Left ventricle myocardium superior (tissue), 1 donor: ENCODE results near the gene MCC. TPM values are rescaled to one million over a fixed set of nuclear protein-coding genes. Genes with fewer than 3 reads are reported as not detected.

Experiments
- ATAC-seq: fragments of 200-7000 bp; cut with Tn5 transposase; one replicate; pipeline ENCODE4 v1.9.1; 2020; ENCODE audit warnings: mild to moderate bottlenecking, moderate library complexity
- DNase-seq: peaks from one replicate; pipeline ENCODE4 v3.0.0-alpha.2; 2020
- intact Hi-C: fragments of 100-400 bp; cut with micrococcal nuclease; formaldehyde crosslinking; loops from one replicate; pipeline ENCODE4 v1.11.0; 2022
- total RNA-seq: library from RNA; stranded (reverse); fragmentation: NEBNext Ultra II Directional; extraction: Animal tissue kit (Norgen Biotek cat#: 25700); gene quantifications from one replicate; pipeline ENCODE4 v1.2.1, GENCODE V29; 2021
- donor health status: DM: no; HTN: yes; CAD: no; lungs with severe emphysema.

Gene MCC
- total RNA-seq, 1 donor from 2014 or later = 27.1 TPM

DNA sequence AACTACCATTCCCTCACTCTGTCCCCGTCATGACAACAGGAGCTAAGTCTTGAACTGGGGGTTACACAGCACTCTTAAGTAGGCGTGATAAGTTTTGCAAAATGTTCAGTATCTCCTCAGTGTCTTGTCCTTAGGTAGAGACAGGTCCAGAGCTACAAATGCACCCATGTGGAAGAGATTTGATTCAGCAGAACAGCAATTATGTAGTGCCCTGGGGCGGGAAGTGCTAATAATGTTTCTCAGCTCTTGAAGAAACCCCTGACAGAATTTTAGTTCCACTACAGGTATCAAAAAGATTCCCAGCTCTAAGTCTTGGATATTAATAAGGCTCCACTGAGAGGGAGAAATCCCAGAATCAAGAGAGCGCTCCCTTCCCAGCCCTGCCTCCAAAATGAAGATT is 462.0 kb downstream of the MCC start:
- no peak for ATAC-seq
- intact Hi-C loops = no loop called here
- DNase-seq = no peak

DNA sequence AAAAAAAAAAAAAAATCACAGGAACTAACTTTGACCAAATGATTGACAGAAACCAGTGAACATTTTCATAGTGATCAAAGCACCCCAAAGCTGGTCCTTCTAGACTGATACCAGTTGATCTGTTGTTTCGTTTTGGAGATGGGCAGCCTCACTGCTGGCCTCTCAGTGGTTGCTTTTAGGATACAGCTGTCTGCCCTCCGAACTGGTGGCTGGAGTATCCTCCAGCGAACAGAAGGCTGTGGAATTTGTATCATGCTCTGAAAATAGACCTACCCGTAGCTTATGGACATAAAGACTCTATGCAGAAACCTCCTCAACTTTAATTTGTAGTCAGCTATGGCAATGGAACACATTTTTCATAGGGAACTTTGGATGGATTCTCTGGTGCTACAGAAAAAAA is 462.7 kb downstream of the MCC start:
- ATAC-seq = no peak
- no peak for DNase-seq
- intact Hi-C loops = no loop called here

DNA sequence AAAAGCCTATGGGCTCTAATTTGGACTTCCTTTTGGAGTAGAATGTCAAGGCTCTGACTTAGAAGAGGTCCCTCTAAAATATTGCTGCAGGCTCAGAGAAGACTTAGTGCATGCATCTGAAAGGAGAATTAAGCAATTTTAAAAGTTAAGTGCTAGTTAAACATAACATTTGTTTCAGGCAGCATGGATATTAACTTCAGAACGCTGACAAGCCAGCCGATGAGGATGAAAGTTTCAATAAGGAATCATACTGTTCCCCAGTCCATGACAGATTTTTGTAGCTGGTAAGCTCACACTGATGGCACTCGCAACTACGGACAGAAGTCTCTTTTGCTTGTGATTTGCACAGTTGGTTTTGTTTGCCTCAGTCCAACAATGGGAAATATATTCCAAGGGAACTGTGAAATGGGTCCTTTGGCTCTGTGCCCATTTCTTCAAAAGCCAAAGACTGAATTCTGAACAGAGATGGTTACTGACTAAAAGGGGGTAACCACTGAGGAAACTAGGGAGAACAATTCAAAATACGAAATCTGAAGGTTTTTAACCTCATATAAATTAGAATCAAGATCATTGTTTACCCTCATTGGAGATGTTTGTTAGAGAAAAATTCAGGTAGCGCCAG is 464.1 kb downstream of the MCC start:
- no peak for DNase-seq
- intact Hi-C loops = no loop called here
- no peak for ATAC-seq

DNA sequence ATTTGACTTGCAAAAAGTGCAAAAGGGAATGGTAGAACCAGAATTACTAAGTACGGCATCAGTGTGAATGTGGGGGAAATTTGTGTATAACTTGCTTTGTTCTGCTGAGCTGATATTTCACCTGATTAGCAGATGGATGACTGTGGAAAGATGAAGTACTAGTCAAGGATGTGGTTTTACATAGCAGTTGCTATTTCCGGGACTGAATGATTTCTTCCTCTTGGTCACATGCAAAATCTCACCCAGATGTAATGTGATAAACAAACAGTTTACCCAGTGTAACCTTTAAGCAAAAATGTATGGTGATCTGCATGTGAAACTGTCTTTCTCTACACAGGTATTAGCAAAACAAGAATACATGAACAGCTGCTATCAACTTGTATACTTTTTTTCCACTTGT is 465.6 kb downstream of the MCC start:
- ATAC-seq (no peak), DNase-seq (no peak)
- intact Hi-C loops = no loop called here

DNA sequence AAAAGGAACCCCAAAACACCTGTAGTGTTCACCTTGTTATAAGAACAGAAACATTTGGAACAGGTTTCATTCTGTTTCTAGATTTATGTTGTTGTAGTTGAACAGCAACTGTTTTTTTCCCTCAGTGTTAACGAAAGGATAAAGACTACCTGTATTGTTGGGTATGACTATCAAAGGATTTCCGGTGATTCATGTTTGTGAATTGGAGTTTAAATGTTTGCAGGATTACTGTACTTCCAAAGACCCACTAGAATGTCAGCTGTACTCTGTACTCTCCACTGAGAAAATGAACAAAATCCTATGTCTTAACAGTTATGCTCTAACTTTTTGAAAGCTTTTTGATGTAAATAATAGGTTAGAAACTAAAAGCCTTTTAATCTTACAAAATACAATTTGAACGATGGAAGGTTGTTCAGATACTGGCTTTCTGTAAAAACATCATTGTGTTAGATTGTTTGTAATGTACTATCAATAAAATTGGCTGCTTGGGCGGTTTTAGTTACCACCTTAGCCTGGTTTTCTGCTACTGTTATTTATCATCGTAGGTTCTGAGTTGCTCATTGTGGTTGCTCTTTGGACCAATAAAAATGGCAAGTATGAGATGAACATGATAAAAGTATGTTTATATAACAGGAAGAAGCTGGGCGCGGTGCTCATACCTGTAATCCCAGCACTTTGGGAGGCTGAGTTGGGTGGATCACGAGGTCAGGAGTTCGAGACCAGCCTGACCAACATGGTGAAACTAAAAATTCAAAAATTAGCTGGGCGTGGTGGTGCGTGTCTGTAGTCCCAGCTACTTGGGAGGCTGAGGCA is 467.6 kb downstream of the MCC start:
- ATAC-seq (no peak), DNase-seq (no peak)
- intact Hi-C loops = no loop called here

DNA sequence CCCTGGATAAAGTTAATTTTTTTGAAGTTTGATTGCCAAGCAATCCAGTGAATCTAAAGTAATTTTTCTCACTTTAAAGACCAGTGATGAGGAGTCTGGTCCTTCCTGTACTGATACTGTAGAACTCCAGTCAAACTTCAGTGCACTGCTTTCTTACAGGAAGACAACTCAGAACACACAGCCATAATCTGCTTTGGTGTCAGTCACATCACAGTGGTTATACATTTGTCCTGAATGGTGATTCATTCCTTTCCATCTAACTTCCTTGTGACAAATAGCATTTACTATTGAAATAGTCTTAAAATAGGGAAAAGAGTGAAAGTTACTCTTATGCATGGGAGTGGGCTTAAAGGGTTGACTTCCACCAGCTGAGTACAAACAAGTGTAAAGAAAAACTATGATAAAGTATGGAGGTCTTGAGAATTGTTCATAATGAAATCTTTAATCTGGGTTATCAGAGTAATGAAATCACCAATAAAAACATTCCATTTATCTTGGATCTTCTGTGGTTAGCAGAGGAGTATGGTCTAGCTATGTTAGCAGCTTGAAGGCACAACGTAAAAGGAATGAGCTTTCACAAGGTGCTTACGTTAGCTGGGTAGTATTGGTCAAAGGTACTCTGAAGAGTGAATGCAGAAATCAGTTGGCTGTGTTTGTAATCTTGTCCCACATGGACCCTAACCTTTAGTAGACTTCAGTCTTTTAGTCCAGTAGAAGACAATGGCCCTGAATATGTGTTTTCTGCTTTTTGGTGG is 470.2 kb downstream of the MCC start:
- ATAC-seq (no peak), DNase-seq (no peak)
- intact Hi-C loops = no loop called here

DNA sequence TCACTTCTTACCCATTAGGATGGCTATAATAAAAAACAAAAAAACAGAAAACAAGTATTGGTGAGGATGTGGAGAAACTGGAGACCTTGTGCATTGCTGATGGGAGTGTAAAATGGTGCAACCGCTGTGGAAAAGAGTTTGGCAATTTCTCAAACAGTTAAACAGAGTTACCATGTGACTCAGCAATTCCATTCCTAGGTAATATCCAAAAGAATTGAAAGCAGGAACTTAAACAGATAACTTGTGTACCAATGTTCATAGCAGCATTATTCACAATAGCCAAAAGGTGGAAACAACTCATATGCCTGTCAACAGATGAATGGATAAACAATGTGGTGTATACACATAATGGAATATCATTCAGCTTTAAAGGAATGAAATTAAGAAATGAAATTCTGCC is 482.8 kb downstream of the MCC start:
- no peak for DNase-seq
- intact Hi-C loops = no loop called here

DNA sequence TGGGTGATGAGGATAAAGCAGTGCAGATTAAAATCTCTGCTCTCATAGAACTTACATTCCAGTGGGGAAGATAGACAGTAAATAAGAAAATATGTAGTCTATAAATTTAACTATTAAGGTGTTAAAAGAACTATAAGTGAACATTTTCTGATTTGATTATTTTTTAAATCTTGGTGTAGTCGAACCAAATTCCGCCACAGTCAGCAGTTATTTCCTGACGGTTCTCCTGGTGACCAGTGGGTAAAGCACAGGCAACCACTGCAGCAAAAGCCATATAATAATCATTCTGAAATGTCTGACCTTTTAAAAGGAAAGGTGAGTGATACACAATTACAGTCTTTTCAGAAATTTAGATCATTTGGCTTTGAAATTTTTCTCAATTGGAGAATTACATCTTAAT is 484.5 kb downstream of the MCC start:
- intact Hi-C loops = no loop called here
- ATAC-seq (no peak), DNase-seq (no peak)

More for the DNA sequence above, 482.8 kb downstream of the MCC start:
- ATAC-seq = no peak

DNA sequence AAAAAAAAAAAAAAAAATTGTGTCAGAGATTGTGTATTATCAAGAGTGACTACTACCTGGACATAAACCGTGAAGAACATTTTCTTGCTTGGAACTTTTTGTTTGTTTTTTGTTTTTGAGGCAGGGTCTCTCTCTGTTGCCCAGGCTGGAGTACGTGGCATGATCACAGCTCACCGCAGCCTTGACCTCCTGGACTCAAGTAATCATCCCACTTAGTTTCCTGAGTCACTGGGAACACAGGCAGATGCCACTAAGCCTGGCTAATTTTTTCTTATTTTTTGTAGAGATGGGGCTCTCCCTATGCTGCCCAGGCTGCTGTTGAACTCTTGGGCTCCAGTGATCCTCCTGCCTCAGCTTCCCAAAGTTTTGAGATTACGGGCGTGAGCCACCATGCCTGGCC is 485.8 kb downstream of the MCC start:
- no peak for DNase-seq
- ATAC-seq = no peak
- intact Hi-C loops = no loop called here

DNA sequence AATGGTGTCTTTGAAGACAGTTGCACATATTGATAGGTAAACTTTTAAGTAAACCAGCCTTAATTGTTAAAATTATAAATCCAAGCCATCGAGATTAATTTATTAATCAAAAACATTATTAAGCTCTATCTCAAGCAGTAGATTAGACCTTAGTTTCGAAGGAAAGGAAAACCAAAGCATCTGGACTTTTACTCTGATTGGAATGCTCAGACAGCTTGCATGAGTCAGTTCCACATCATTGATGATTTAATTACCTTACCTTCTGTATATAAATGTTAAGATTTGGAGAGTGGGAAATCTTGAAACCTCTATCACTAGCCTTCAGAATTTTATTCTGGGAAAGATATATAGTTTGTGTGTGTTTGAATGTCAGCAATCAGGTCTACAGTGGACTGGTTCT is 487.8 kb downstream of the MCC start:
- intact Hi-C loops = no loop called here
- ATAC-seq (no peak), DNase-seq (no peak)

DNA sequence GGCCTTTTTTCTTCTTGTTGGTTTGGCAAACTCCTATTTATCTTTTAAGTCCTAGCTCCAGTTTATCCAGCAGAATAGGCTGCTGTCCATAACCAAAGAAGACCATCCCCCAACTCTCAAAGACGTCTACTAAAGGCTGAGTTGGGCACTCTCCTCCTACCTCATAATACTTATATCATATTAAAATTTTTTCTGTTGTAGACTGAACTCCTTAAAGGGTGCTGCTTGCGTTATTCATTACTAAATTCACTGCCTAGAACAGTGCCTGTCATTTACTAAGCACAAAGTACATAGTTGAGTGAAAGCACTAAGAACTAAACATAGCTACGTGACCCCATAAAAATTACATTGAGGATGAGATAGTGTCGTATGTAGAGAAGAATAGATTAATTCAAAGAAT is 490.0 kb downstream of the MCC start:
- intact Hi-C loops = loop anchor here (5.0 to 10.0 kb wide), 3 partner anchors 329 to 607 kb away; partner anchors contain the start of gene YTHDC2
- ATAC-seq = no peak

DNA sequence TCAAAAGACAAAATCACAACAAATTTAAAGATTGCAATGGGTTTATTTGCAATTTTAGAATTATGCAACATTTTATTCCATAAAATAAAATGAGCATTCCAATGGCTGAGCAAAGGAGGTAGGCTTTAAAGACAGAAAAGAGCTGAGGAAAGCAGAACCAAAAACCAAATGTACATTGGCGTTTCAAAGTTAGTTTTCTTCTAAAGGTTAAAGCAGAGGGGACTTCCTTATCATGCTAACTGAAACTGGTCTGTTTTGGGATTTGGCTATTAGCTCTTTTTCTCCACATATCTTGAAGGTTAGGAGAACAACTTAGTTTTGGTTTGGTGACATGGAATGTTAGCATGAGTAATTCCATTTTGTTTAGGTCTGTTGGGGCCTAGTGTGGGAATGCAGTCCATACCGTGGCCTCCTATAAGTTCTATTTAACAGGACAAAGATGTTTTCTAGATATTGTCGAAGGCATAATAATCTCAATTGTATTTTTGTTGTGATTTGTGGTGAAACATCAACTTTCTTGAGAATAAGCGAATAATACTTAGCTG is 491.4 kb downstream of the MCC start:
- ATAC-seq = no peak
- intact Hi-C loops = loop anchor here (5.0 to 10.0 kb wide), 3 partner anchors 330 to 608 kb away; partner anchors contain the start of gene YTHDC2
- no peak for DNase-seq

More for the DNA sequence above, 490.0 kb downstream of the MCC start:
- no peak for DNase-seq

DNA sequence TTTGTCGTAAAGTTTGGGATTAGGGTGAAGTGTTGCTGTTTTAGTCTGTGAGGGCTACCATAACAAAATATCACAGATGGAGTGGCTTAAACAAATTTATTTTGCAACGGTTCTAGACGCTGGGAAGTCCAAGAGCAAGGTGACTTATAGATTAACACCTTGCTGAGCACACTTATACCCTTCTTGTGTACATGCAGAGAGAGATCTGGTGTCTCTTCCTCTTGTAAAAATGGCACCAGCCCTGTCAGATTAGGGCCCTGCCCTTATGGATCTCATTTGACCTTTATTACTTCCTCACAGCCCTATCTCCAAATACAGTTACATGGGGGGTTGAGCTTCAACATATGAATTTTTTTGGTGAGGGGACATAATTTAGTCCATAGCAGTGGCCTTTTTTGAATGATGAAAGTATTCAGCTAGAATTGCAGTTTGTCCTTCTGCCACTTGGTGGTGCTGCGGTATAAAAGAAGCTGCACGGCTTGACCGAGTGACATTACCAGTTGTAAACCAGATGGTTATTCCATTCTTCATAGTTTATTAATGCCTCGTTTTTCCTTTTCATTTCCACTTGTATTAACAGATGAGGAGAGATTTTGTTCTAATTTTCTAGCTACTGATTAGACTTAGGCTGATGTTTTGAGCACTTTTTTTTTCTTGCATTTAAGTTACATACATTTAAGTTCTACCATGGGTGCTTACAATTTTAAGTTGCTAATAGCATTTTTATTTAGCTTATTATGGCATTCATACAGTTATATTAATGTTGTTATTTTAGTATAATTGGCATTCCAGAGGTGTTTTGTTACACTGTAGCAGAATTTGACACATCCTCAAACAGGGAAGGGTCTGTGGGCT is 492.3 kb downstream of the MCC start:
- DNase-seq = peak; percentile 62
- peak; percentile 85 for ATAC-seq
- intact Hi-C loops = loop anchor here (5.0 to 10.0 kb wide), 3 partner anchors 331 to 609 kb away; partner anchors contain the start of gene YTHDC2

DNA sequence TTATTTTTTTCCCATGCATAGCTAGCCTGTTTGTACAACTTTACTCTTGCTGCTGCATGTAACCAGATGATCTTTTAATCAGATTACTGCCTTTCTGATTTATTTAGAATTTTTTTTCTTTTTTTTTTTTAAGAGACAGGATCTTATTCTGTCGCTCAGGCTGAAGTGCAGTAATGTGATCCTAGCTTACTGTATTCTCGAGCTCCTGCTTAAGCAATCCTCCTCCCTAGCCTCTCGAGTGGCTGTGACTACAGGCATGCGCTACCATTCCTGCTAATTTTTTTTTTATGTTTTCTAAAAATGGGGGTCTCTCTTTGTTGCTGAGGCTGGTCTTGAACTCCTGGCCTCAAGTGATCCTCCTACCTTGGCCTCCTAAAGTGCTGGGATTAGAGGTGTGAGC is 502.0 kb downstream of the MCC start:
- intact Hi-C loops = no loop called here
- DNase-seq (no peak), ATAC-seq (no peak)

DNA sequence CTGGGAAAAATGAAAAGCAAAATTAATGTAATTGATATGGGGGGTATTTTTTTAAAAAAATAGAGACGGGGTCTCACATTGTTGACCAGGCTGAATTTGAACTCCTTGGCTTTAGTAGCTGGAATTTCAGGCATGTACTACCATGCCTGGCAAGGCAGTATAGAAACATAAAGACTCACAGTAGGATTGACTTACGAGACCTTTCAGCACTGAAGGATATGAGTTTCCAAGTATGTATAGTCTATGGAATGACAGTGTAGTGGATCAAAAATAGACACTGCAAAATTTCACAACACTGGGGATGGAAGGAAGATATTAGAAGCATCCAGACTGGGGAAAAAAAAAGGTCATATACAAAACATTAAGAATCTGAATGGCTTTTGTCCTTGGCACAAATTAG is 504.9 kb downstream of the MCC start:
- intact Hi-C loops = no loop called here
- peak; percentile 30 for ATAC-seq
- DNase-seq = no peak

DNA sequence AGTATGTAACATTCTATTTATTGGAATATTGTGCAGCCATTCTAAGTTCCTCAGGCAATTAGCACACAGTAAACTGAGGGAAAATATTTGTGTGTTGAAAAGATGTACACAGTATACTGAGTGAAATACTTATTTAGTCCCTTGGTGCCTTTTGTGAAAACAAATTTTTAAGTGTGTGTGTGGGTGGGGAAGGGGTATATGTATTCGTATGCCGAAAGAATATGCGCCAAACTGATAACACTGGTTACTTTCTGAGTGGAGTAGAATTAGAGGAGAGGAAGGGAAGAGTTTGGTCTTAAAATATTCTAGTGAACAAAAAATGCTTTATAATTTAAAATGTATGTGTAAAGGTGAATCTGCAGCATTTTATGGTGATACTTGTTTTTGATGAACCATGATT is 508.5 kb downstream of the MCC start:
- ATAC-seq = no peak
- intact Hi-C loops = no loop called here

DNA sequence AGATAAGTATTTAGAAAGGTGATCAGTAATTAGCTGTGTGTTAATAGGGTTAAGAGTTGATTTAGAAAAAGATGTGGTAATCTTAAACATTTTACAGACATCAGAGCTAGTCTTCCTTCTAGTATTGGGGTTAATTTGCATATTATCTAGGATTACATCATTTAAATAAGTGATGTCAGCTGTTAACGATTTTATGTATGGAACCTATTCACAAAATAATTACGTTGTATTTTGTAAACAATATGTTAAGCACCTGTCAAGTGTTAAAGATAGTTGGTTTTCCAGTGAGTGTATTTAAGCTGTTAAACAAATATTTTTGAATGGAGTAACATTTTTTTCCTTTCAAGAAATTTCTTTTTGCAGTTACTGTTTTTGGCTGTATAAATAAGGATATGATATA is 509.4 kb downstream of the MCC start:
- no peak for ATAC-seq
- intact Hi-C loops = no loop called here

More for the DNA sequence above, 508.5 kb downstream of the MCC start:
- no peak for DNase-seq

DNA sequence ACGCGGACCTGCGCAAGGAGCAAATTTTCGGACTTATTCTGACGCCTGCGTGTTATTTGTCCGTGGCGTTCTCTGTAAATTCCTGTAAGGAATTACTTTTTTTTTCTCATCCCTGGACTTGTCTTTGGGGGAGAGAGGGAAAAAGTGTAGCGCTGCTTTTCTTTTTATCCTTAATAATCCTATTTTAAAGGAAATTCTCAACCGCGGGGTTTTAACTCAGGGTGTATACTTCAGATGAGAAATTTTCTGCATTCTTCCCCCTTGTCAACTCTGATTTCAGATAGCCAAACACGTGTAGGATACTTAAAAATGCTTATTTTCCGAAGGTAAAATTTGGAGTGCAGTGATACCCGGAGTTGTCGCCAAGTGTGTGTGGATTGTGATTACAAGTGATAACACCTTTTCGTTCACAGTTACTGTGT is 510.8 kb downstream of the MCC start:
- no peak for ATAC-seq
- DNase-seq = no peak
- intact Hi-C loops = no loop called here

More for the DNA sequence above, 509.4 kb downstream of the MCC start:
- no peak for DNase-seq
